HPDE6-E6E7 (cell line): ENCODE results near the gene TDRD10.
"Not testable (repeated sequence)": the region's sequence is repeated elsewhere in the genome, so short reads cannot be mapped to it uniquely, and the experiment has no call there.

Source experiments
- DNase-seq: peaks from one replicate; pipeline ENCODE4 v3.0.0; 2011; ENCODE audit warnings: missing footprints; ENCODE audit errors: extremely low spot score

The TDRD10 gene

GRCh38 chr1:154479764-154480421, 22.1 kb upstream of the TDRD10 start:
- DNase-seq, result peak; percentile 74

GRCh38 chr1:154481053-154481452, 21.0 kb upstream of the TDRD10 start:
- no peak for DNase-seq

- no peak for DNase-seq
These were observed 17.8 kb upstream of the TDRD10 start for GRCh38 chr1:154483941-154484803.

GRCh38 chr1:154485106-154485505, 16.9 kb upstream of the TDRD10 start:
- no peak for DNase-seq

GRCh38 chr1:154485910-154486496, 16.0 kb upstream of the TDRD10 start:
- DNase-seq, result no peak

GRCh38 chr1:154486756-154487155, 15.3 kb upstream of the TDRD10 start:
- DNase-seq, result not testable (repeated sequence)

GRCh38 chr1:154488922-154489321, 13.1 kb upstream of the TDRD10 start:
- no peak for DNase-seq

GRCh38 chr1:154489695-154490274, 12.2 kb upstream of the TDRD10 start:
- DNase-seq, result no peak

GRCh38 chr1:154490317-154490716, 11.7 kb upstream of the TDRD10 start:
- no peak for DNase-seq

GRCh38 chr1:154492115-154492514, 9.9 kb upstream of the TDRD10 start:
- DNase-seq, result no peak

- DNase-seq, result no peak
These were observed 8.7 kb upstream of the TDRD10 start for GRCh38 chr1:154493276-154493675.

- no peak for DNase-seq
These were observed 6.3 kb upstream of the TDRD10 start for GRCh38 chr1:154495496-154496273.

- DNase-seq, result no peak
These were observed 5.6 kb upstream of the TDRD10 start for GRCh38 chr1:154496383-154496782.

- DNase-seq, result no peak
These were observed 4.8 kb upstream of the TDRD10 start for GRCh38 chr1:154497026-154497806.

GRCh38 chr1:154499446-154499845, 2.6 kb upstream of the TDRD10 start:
- DNase-seq, result no peak

GRCh38 chr1:154500533-154500932, 1.5 kb upstream of the TDRD10 start:
- DNase-seq, result no peak

GRCh38 chr1:154501423-154502065, 475 bp upstream of the TDRD10 start:
- no peak for DNase-seq

- no peak for DNase-seq
These were observed 711 bp downstream of the TDRD10 start for GRCh38 chr1:154502744-154503115.

- DNase-seq, result no peak
These were observed 1.9 kb downstream of the TDRD10 start for GRCh38 chr1:154503898-154504297.

- no peak for DNase-seq
These were observed 10.7 kb downstream of the TDRD10 start for GRCh38 chr1:154512760-154513159.
